GM18951 (cell line): ENCODE results near the gene OR7C1.

Source experiments
- POLR2A ChIP-seq: IDR thresholded peaks from 4 replicates; pipeline ENCODE4 v1.6.1; 2011; ENCODE audit warnings: mild to moderate bottlenecking; ENCODE audit not compliant: insufficient read length, insufficient read depth; ENCODE audit errors: extremely low read depth
- in situ Hi-C: fragments of 300-500 bp; cut with MboI; formaldehyde crosslinking; loops from one replicate; pipeline ENCODE4 v1.12.0; 2022; ENCODE audit warnings: low sequenced_read_pairs, mixed read lengths, inconsistent platforms; ENCODE audit not compliant: unreplicated experiment

OR7C1 gene

GRCh38 chr19:14763497-14764145 is 71.4 kb downstream of the OR7C1 start:
- TF ChIP-seq POLR2A: no peak
- in situ Hi-C loops: no loop called here

- TF ChIP-seq POLR2A: no peak
- in situ Hi-C loops: no loop called here
Observed at GRCh38 chr19:14762111-14762510, 72.9 kb downstream of the OR7C1 start.

- in situ Hi-C loops: no loop called here
- TF ChIP-seq POLR2A: no peak
Observed at GRCh38 chr19:14761607-14762006, 73.4 kb downstream of the OR7C1 start.

- TF ChIP-seq POLR2A: no peak
- in situ Hi-C loops: no loop called here
Observed at GRCh38 chr19:14758816-14759215, 76.2 kb downstream of the OR7C1 start.

GRCh38 chr19:14748601-14749000 is 86.4 kb downstream of the OR7C1 start:
- in situ Hi-C loops: no loop called here
- no peak for TF ChIP-seq POLR2A
